ENCODE results near the gene WDR20. TPM values are rescaled to one million over a fixed set of nuclear protein-coding genes. Genes with fewer than 3 reads are reported as not detected.

The WDR20 gene
- total and polyA plus RNA-seq, 2 donors (not counting 3 experiments of a cell fraction or from before 2014, with no cell fraction given): 12.2 to 22.4 TPM

DNA sequence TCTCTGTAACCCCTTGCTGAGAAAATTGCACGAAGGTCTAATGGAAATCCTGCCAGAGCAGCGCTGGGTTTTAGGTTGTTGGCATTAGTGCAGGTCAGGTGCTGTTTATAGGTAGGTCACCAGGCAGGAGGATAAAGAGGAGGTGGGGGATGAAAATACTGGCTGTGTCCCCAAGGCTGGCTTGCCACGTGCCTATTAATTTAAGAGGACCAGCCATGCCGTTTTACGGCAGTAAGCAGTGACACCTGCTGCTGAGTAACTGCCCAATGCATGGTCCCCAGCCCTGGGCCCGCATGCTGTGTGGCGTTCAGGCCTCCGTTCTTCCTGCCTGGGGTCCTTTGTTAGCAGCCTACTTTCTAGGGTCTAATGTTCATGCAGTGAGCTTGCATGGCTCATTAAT lies 67.2 kb downstream of the WDR20 start:
- no TSS peak for BruUV-seq (replicated peaks)
- H2AFZ ChIP-seq (ENCODE audit: low read depth, low read length): no peak overlapping the region
- H3K36me3 ChIP-seq (ENCODE audit: control insufficient read depth in 2 of 2, extremely low read depth in 1 of 2, insufficient read depth in 2 of 2, low read length in 2 of 2): peaks cover 0 to 14% of the 10 kb centered on the region in 2 experiments
- H4K20me1 ChIP-seq (replicated peaks; ENCODE audit: control insufficient read depth, extremely low read depth, insufficient read depth, low read length): no peaks in the 10 kb centered on the region
- dilution Hi-C loops (cut with MboI; ENCODE audit: extremely low pct_ligation_motif_present, low sequenced_read_pairs): no loop called here
- H3K4me3 ChIP-seq (replicated peaks in 1 of 3; ENCODE audit: insufficient read depth in 1 of 3, low read depth in 1 of 3, low read length in 3 of 3): no peak overlapping the region
- ChIA-PET CTCF (no interaction called here), POLR2A (no interaction called here)
- no peaks in the 10 kb centered on the region for H3K4me1 ChIP-seq (ENCODE audit: control insufficient read depth, extremely low read depth, insufficient read depth, low read length)
- no peaks in the 10 kb centered on the region for H3K9me3 ChIP-seq (replicated peaks; ENCODE audit: control insufficient read depth, insufficient read depth, low read length)
- H3K9ac ChIP-seq (replicated peaks; ENCODE audit: extremely low read depth, insufficient read depth, low read length): no peak overlapping the region
- no peak for TF ChIP-seq CTCF (IDR thresholded peaks at IDR 0.05; ENCODE audit: extremely low read depth in 1 of 2, insufficient read depth in 1 of 2, low read depth in 1 of 2, low read length in 2 of 2)
- TF ChIP-seq POLR2A (IDR thresholded peaks at IDR 0.05; ENCODE audit: low read depth, low read length): no peak
- TF ChIP-seq, protein P1, sequence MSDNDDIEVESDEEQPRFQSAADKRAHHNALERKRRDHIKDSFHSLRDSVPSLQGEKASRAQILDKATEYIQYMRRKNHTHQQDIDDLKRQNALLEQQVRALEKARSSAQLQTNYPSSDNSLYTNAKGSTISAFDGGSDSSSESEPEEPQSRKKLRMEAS (IDR thresholded peaks at IDR 0.05; ENCODE audit: insufficient read depth, insufficient read length): no peak
- TF ChIP-seq JUN (IDR thresholded peaks at IDR 0.05; ENCODE audit: borderline replicate concordance, insufficient read depth, insufficient read length, low read depth): no peak
- TF ChIP-seq MYC (IDR thresholded peaks at IDR 0.05; ENCODE audit: low read depth, low read length): no peak
- no peak for TF ChIP-seq GATA2 (IDR thresholded peaks at IDR 0.05; ENCODE audit: insufficient read depth, insufficient read length, low read depth, low read length)
- no peak for TF ChIP-seq EZH2 (IDR thresholded peaks at IDR 0.05; ENCODE audit: borderline replicate concordance, low read depth, low read length, severe bottlenecking)
- no peak for TF ChIP-seq POLR2AphosphoS5 (IDR thresholded peaks at IDR 0.05; ENCODE audit: insufficient read depth, low read depth, low read length)
- no peak for TF ChIP-seq FOS (IDR thresholded peaks at IDR 0.05; ENCODE audit: borderline replicate concordance, insufficient read depth, low read length)
- H3K4me2 ChIP-seq (ENCODE audit: insufficient read depth, low read length): no peak overlapping the region
- peaks cover 2% of the 10 kb centered on the region for H3K79me2 ChIP-seq (ENCODE audit: control insufficient read depth, insufficient read depth, low read length)
- intact Hi-C loops (cut with micrococcal nuclease): no loop called here
- no peak for FAIRE-seq
- H3K27me3 ChIP-seq (ENCODE audit: control insufficient read depth in 2 of 2, insufficient read depth in 2 of 2, low read length in 2 of 2): no peaks in the 10 kb centered on the region
- H3K9me1 ChIP-seq (replicated peaks; ENCODE audit: control insufficient read depth, extremely low read depth, insufficient read depth, low read length): no peaks in the 10 kb centered on the region
- DNase-seq (ENCODE audit: low read depth, low spot score): no peak
- no peak overlapping the region for H3K27ac ChIP-seq (ENCODE audit: insufficient read depth, low read depth, low read length)
